Upper lobe of left lung (tissue), 6 donors: ENCODE results near the gene DICER1. TPM values are rescaled to one million over a fixed set of nuclear protein-coding genes. Genes with fewer than 3 reads are reported as not detected.

Source experiments
- ATAC-seq, 2 donors: fragments of 200-7000 bp; cut with Tn5 transposase; one replicate each; pipeline ENCODE4 v1.9.1; 2022; ENCODE audit warnings: mild to moderate bottlenecking in 2 of 2, moderate library complexity in 2 of 2; ENCODE audit not compliant: low FRiP score in 2 of 2
- DNase-seq, 2 donors: peaks; one replicate each; pipeline ENCODE4 v3.0.0-alpha.2; 2019 to 2020
- H3K27ac ChIP-seq, 4 donors: fragments of 200-600 bp; sonication (generic); one replicate each; pipeline ENCODE4 v1.5.1; 2016 to 2019
- H3K27me3 ChIP-seq, 4 donors: fragments of 200-600 bp; sonication (generic); one replicate each; pipeline ENCODE4 v1.5.1; 2017 to 2019
- H3K36me3 ChIP-seq, 4 donors: fragments of 200-600 bp; sonication (generic); one replicate each; pipeline ENCODE4 v1.5.1; 2016 to 2019
- H3K4me1 ChIP-seq, 4 donors: fragments of 200-600 bp; sonication (generic); one replicate each; pipeline ENCODE4 v1.5.1; 2018 to 2019
- H3K4me3 ChIP-seq, 4 donors: fragments of 200-600 bp; sonication (generic); one replicate each; pipeline ENCODE4 v1.5.1; 2017 to 2019; ENCODE audit warnings: mild to moderate bottlenecking in 2 of 4, moderate library complexity in 1 of 4
- H3K9me3 ChIP-seq, 4 donors: fragments of 200-600 bp; sonication (generic); one replicate each; pipeline ENCODE4 v1.5.1; 2018 to 2019
- CTCF ChIP-seq, 6 experiments: fragments of 450-650 bp in 4 of 6; fragments of 200-600 bp in 2 of 6; sonication (generic) in 2 of 6; IDR thresholded peaks; one replicate each; pipeline ENCODE4 v1.5.1; 2016 to 2019; ENCODE audit warnings: antibody characterized with exemption in 6 of 6
- EP300 ChIP-seq, 4 donors: sonication (generic); formaldehyde crosslinking; IDR thresholded peaks; one replicate each; pipeline ENCODE4 v1.5.1; 2017; ENCODE audit warnings: antibody characterized with exemption in 4 of 4, control low read depth in 2 of 4
- POLR2A ChIP-seq, 4 donors: fragments of 450-650 bp; IDR thresholded peaks; one replicate each; pipeline ENCODE4 v1.5.1; 2016 to 2017; ENCODE audit warnings: antibody characterized with exemption in 4 of 4, mild to moderate bottlenecking in 2 of 4
- POLR2AphosphoS5 ChIP-seq, 2 donors: sonication (generic); formaldehyde crosslinking; IDR thresholded peaks; one replicate each; pipeline ENCODE4 v1.5.1; 2017; ENCODE audit warnings: antibody characterized with exemption in 2 of 2
- WGBS, 2 donors: methylation state at CpG; one replicate each; pipeline ENCODE4 v1.1.5; 2017 to 2018; 5-methylcytosine and 5-hydroxymethylcytosine counted together
- total RNA-seq, 6 donors: library from RNA; depleted of rRNA in 4 of 6; stranded (reverse); fragments of >200 nt in 4 of 6; gene quantifications; one replicate each; pipeline versions ENCODE4 v1.1.0 to v1.2.1, GENCODE V29; 2016 to 2021
- donor health status: DM: no; HTN: no; CAD: no; lungs with moderate emphysema.
- donor health status: DM: no; HTN: yes; CAD: no; lungs with severe emphysema.

The DICER1 gene
- total RNA-seq, 6 donors from 2014 or later: 57.7 to 106 (median 75.1) TPM

- Histone ChIP-seq H3K27me3 (no peaks in the 10 kb centered on the region), H3K27ac (no peak overlapping the region), H3K4me3 (no peak overlapping the region), H3K36me3 (no peaks in the 10 kb centered on the region), H3K4me1 (peaks cover 37 to 45% (median 42%) of the 10 kb centered on the region in 4 donors), H3K9me3 (no peaks in the 10 kb centered on the region)
- TF ChIP-seq EP300 (IDR thresholded peaks at IDR 0.05) (no peak), POLR2AphosphoS5 (IDR thresholded peaks at IDR 0.05) (no peak), CTCF (IDR thresholded peaks at IDR 0.05) (no peak), POLR2A (IDR thresholded peaks at IDR 0.05) (no peak)
- DNase-seq: no peak
- WGBS, 2 donors: 80 to 86% methylated on average over 3 of the region's 3 CpGs
- no peak for ATAC-seq
These were observed 31.1 kb upstream of the DICER1 start for GRCh38 chr14:95188380-95188779.

GRCh38 chr14:95185767-95186392 is 28.6 kb upstream of the DICER1 start:
- 51 to 68% methylated on average over 9 to 11 of the region's 11 CpGs for WGBS, 2 donors
- peak in 1 of 2 donors; percentile 27 for ATAC-seq

GRCh38 chr14:95185033-95185766 is 27.9 kb upstream of the DICER1 start:
- ATAC-seq (peak; percentile 70 to 86), DNase-seq (peak in 1 of 2 donors; percentile 80)
- Histone ChIP-seq H3K4me3 (peak overlapping the region in 2 of 4 donors; percentile 12 to 31), H3K36me3 (no peaks in the 10 kb centered on the region), H3K4me1 (peaks cover 40 to 42% (median 41%) of the 10 kb centered on the region in 4 donors), H3K27me3 (no peaks in the 10 kb centered on the region), H3K27ac (peak overlapping the region; percentile 85 to 90 (median 85)), H3K9me3 (no peaks in the 10 kb centered on the region)
- 61% methylated on average over 8 to 12 of the region's 12 CpGs for WGBS, 2 donors
- TF ChIP-seq POLR2A (IDR thresholded peaks at IDR 0.05) (peak in 1 of 4 donors; percentile 69), EP300 (IDR thresholded peaks at IDR 0.05) (peak in 3 of 4 donors; percentile 8 to 88 (median 22)), CTCF (IDR thresholded peaks at IDR 0.05) (no peak), POLR2AphosphoS5 (IDR thresholded peaks at IDR 0.05) (peak; percentile 90 to 94)

More at GRCh38 chr14:95185767-95186392, 28.6 kb upstream of the DICER1 start:
- Histone ChIP-seq H3K4me3 (peak overlapping the region in 2 of 4 donors; percentile 12 to 31), H3K36me3 (no peaks in the 10 kb centered on the region), H3K9me3 (no peaks in the 10 kb centered on the region), H3K27ac (peak overlapping the region; percentile 85 to 90 (median 85)), H3K27me3 (no peaks in the 10 kb centered on the region), H3K4me1 (peaks cover 46 to 48% (median 48%) of the 10 kb centered on the region in 4 donors)
- peak in 1 of 2 donors; percentile 38 for DNase-seq
- TF ChIP-seq EP300 (IDR thresholded peaks at IDR 0.05) (no peak), POLR2AphosphoS5 (IDR thresholded peaks at IDR 0.05) (no peak), POLR2A (IDR thresholded peaks at IDR 0.05) (peak in 1 of 4 donors; percentile 25)

- Histone ChIP-seq H3K27ac (peak overlapping the region; percentile 85 to 90 (median 85)), H3K27me3 (no peaks in the 10 kb centered on the region), H3K4me3 (no peak overlapping the region), H3K36me3 (no peaks in the 10 kb centered on the region), H3K4me1 (peaks cover 34 to 41% (median 36%) of the 10 kb centered on the region in 4 donors), H3K9me3 (no peaks in the 10 kb centered on the region)
- no peak for DNase-seq
- no peak for TF ChIP-seq CTCF (IDR thresholded peaks at IDR 0.05)
- TF ChIP-seq EP300 (IDR thresholded peaks at IDR 0.05): peak in 1 of 4 donors; percentile 15
- no peak for TF ChIP-seq POLR2AphosphoS5 (IDR thresholded peaks at IDR 0.05)
- WGBS, 2 donors: 41 to 60% methylated on average over 2 of the region's 2 CpGs
- no peak for ATAC-seq
These were observed 27.1 kb upstream of the DICER1 start for GRCh38 chr14:95184413-95184790.
